Activated CD8-positive, alpha-beta T cell treated with anti-CD3 and anti-CD28 coated beads for 36 hours (primary cell): Measurements from ENCODE around the gene ADARB2. TPM values are rescaled to one million over a fixed set of nuclear protein-coding genes. Genes with fewer than 3 reads are reported as not detected.

ENCODE experiments used
- ATAC-seq: fragments of 200-7000 bp; cut with Tn5 transposase; one replicate; pipeline ENCODE4 v1.10.0; 2021; ENCODE audit warnings: mild to moderate bottlenecking, moderate library complexity
- CTCF ChIA-PET: fragments of 350-600 bp; sonication (Branson Sonifier 250); formaldehyde crosslinking; loops from one replicate; lab custom pipeline; 2021; ENCODE audit warnings: antibody characterized with exemption; lab: Charles Lee
- POLR2A ChIA-PET: fragments of 350-600 bp; sonication (Branson Sonifier 250); formaldehyde crosslinking; loops from one replicate; lab custom pipeline; 2021; ENCODE audit warnings: antibody characterized with exemption; lab: Charles Lee
- DNase-seq: peaks from one replicate; pipeline ENCODE4 v3.0.0-alpha.2; 2020
- H3K27ac Mint-ChIP-seq: one replicate; pipeline ENCODE4 v1.8.0; 2021; ENCODE audit warnings: mild to moderate bottlenecking, mixed read lengths
- H3K27me3 Mint-ChIP-seq: one replicate; pipeline ENCODE4 v1.8.0; 2021; ENCODE audit warnings: mixed read lengths
- H3K36me3 Mint-ChIP-seq: one replicate; pipeline ENCODE4 v1.8.0; 2021; ENCODE audit warnings: low read depth, mixed read lengths
- H3K4me1 Mint-ChIP-seq: one replicate; pipeline ENCODE4 v1.8.0; 2021; ENCODE audit warnings: low read depth, mixed read lengths
- H3K4me3 Mint-ChIP-seq: one replicate; pipeline ENCODE4 v1.8.0; 2021; ENCODE audit warnings: mild to moderate bottlenecking, moderate library complexity, mixed read lengths
- H3K9me3 Mint-ChIP-seq: one replicate; pipeline ENCODE4 v1.8.0; 2021; ENCODE audit warnings: mixed read lengths
- intact Hi-C: fragments of 100-400 bp; cut with micrococcal nuclease; formaldehyde crosslinking; loops from one replicate; pipeline ENCODE4 v1.10.0; 2022
- total RNA-seq, 2 experiments: library from RNA; stranded (reverse); gene quantifications; one replicate each; pipeline ENCODE4 v1.2.3, GENCODE V29; 2021
- TF ChIP-seq, protein P1 (sequence below): fragments of 200-600 bp; IDR thresholded peaks from one replicate; pipeline ENCODE4 v1.8.0; 2022; ENCODE audit warnings: antibody characterized with exemption, mild to moderate bottlenecking

The ADARB2 gene
- total RNA-seq, 2 experiments from 2014 or later: 1.3 to 1.6 TPM

DNA sequence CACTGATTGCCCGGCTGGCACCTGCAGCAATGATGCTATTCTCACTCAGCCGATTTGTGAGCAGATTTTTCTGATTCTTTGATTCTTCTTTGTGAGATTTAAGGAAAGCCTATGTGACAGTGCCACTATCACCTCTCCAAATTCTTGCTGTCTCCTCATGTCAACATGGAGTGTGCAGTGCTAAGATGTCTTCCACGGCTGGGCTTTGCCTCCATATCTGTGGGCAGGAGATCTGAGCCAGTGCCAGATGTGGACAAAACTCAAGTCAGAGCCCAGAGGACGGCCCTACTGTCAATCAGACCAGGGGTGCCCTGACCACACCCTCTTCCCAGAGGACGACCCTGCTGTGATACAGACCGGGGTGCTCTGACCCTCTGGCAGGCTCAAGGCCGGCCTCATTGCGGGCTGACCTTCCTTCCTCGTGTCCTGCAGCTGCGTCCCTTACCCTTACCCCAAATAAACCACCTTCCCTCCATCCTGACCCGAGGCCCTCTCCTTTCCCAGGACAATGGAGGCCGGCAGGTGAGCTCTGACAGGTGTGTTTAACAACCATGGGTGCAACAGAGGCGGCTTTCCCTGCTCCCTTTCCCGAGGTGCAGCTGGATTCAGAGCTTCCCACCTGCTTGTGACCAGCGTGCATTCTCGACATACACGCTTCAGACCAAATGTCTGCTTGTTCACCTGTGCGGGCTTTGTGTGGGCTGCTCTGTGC is 221.4 kb downstream of the ADARB2 start:
- H3K4me1 Mint-ChIP-seq: no peaks in the 10 kb centered on the region

DNA sequence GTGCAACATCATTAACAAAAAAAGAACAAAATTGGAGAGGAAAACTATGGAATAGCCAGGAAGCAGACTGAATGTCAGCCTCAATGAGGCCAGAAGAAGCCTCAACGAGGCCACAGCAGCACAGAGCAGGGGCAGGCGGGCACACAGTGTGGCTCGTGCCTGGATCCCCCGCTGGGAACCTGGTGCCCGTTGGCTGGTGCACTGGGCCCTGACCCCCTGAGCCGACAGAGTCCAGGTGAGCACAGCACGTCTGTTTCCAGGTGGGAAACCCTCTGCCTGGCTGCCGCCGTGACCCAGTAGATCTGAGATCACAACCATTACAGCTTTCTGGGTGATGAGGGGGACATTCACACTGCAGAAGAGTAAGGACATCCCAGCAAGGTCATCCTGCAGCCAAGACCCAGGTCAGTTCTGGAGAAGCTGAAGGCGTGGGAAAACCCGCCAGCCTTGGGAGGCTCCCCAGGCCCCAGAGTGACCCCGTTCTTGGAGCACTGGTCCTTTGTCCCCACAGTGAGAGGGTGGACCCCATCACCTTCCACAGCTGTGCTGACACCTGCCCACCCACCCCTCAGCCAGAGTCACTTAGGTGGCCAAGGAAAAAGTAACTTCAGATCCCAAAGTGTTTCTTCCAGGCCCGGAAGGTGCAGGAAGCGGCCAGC is 222.1 kb downstream of the ADARB2 start:
- CTCF ChIA-PET: no interaction called here
- DNase-seq (no peak), ATAC-seq (no peak)
- Mint-ChIP-seq H3K27me3 (peaks cover 2% of the 10 kb centered on the region), H3K4me3 (no peak overlapping the region), H3K4me1 (no peaks in the 10 kb centered on the region), H3K9me3 (no peaks in the 10 kb centered on the region), H3K27ac (no peak overlapping the region), H3K36me3 (no peaks in the 10 kb centered on the region)
- POLR2A ChIA-PET: no interaction called here
- intact Hi-C loops: no loop called here
- TF ChIP-seq, protein P1, sequence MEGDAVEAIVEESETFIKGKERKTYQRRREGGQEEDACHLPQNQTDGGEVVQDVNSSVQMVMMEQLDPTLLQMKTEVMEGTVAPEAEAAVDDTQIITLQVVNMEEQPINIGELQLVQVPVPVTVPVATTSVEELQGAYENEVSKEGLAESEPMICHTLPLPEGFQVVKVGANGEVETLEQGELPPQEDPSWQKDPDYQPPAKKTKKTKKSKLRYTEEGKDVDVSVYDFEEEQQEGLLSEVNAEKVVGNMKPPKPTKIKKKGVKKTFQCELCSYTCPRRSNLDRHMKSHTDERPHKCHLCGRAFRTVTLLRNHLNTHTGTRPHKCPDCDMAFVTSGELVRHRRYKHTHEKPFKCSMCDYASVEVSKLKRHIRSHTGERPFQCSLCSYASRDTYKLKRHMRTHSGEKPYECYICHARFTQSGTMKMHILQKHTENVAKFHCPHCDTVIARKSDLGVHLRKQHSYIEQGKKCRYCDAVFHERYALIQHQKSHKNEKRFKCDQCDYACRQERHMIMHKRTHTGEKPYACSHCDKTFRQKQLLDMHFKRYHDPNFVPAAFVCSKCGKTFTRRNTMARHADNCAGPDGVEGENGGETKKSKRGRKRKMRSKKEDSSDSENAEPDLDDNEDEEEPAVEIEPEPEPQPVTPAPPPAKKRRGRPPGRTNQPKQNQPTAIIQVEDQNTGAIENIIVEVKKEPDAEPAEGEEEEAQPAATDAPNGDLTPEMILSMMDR: no peak

More for the DNA sequence above, 221.4 kb downstream of the ADARB2 start:
- H3K27me3 Mint-ChIP-seq: peaks cover 2% of the 10 kb centered on the region
- intact Hi-C loops: no loop called here
- DNase-seq (no peak), ATAC-seq (no peak)
- no peak overlapping the region for H3K4me3 Mint-ChIP-seq
- no peaks in the 10 kb centered on the region for H3K9me3 Mint-ChIP-seq
- H3K27ac Mint-ChIP-seq: no peak overlapping the region
- no peaks in the 10 kb centered on the region for H3K36me3 Mint-ChIP-seq
- POLR2A ChIA-PET: no interaction called here
- CTCF ChIA-PET: no interaction called here
- TF ChIP-seq, protein P1: no peak

GRCh38 chr10:1514681-1515080 is 222.6 kb downstream of the ADARB2 start:
- ChIA-PET POLR2A (no interaction called here), CTCF (no interaction called here)
- H3K27me3 Mint-ChIP-seq: peaks cover 2% of the 10 kb centered on the region
- H3K27ac Mint-ChIP-seq: no peak overlapping the region
- ATAC-seq: no peak
- intact Hi-C loops: no loop called here
- no peak for DNase-seq
- TF ChIP-seq, protein P1: no peak
- H3K36me3 Mint-ChIP-seq: no peaks in the 10 kb centered on the region
- no peaks in the 10 kb centered on the region for H3K9me3 Mint-ChIP-seq
- no peak overlapping the region for H3K4me3 Mint-ChIP-seq
- H3K4me1 Mint-ChIP-seq: no peaks in the 10 kb centered on the region

DNA sequence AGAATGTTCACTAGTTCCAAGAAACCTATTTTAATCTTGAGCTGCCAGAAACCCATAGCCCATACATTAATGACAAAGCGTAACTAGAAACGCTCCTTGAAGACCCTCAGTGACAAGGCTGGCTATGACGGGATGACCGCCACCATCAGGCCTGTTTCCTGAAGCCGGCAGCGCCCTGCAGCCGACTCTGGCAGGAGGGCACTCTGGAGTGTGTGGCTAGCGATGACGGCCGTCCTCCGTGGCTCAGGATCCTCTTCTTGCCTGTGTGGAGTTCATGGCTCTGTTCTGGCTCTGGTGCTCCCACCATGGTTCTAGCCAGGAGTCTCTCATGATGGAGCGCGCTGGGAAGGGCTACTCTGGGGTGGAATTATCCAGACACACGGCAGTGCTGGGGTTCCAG is 224.1 kb downstream of the ADARB2 start:
- no peak for ATAC-seq
- H3K27me3 Mint-ChIP-seq: peaks cover 2% of the 10 kb centered on the region
- no peak overlapping the region for H3K4me3 Mint-ChIP-seq
- ChIA-PET CTCF (interaction anchor here (0.6 kb wide), 1 partner anchor 12 kb away, joined by 3 read pairs; no protein-coding TSS in a partner anchor), POLR2A (no interaction called here)
- intact Hi-C loops: no loop called here
- H3K9me3 Mint-ChIP-seq: no peaks in the 10 kb centered on the region
- DNase-seq: no peak
- H3K36me3 Mint-ChIP-seq: no peaks in the 10 kb centered on the region
- TF ChIP-seq, protein P1: no peak
- H3K27ac Mint-ChIP-seq: no peak overlapping the region
- no peaks in the 10 kb centered on the region for H3K4me1 Mint-ChIP-seq

DNA sequence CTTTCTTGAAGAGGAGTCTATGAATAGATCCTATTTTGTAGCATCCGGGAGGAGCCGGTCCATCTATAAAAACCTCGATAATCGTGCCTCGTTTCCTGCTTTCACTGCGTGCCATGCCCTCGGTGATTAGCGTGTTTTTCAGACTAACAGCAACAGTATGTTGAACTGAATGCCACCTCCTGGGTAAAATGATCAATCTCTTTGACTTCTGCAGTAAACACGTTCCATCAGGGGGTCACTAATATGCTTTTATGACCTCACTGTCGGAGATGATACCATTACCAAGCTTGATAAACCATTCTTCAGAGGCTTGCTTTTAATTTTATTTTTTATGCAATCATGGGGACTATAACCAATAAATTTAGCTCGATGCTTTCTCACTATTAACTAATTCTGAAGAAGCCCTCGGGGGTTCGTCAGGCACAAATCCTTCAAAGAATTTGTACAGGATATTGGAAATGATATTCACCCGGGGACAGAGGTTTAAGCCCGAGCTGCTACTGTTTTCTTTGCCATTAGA is 228.3 kb downstream of the ADARB2 start:
- H3K9me3 Mint-ChIP-seq: no peaks in the 10 kb centered on the region
- intact Hi-C loops: no loop called here
- no peak for DNase-seq
- peaks cover 2% of the 10 kb centered on the region for H3K27me3 Mint-ChIP-seq
- H3K36me3 Mint-ChIP-seq: no peaks in the 10 kb centered on the region
- POLR2A ChIA-PET: no interaction called here
- H3K27ac Mint-ChIP-seq: no peak overlapping the region
- H3K4me1 Mint-ChIP-seq: no peaks in the 10 kb centered on the region
- TF ChIP-seq, protein P1: no peak
- no peak overlapping the region for H3K4me3 Mint-ChIP-seq
- CTCF ChIA-PET: no interaction called here
- ATAC-seq: no peak
